ENCODE measurements around the gene TMEM116.

- TF ChIP-seq CTCF (conservative IDR thresholded peaks at IDR 0.05; ENCODE audit: low read depth, low read length) (no peak), EZH2 (IDR thresholded peaks at IDR 0.05; ENCODE audit: low read length, unreplicated experiment) (no peak)
Measured at GRCh38 chr12:111887926-111888745, 124.8 kb downstream of the TMEM116 start.

All from PC-3 (cell line).